Stimulated activated CD4-positive, alpha-beta T cell treated with anti-CD3 and anti-CD28 coated beads, Interleukin-1b, Interleukin-23, amount 100 ng/mL, for 48 hours (primary cell): ENCODE measurements around the gene NSUN5.
"Not testable (repeated sequence)": the region's sequence is repeated elsewhere in the genome, so short reads cannot be mapped to it uniquely, and the experiment has no call there.

Experiments
- DNase-seq: peaks from one replicate; pipeline ENCODE4 v3.0.0-alpha.2; 2020

NSUN5 gene

GRCh38 chr7:73266719-73267368 lies 41.8 kb downstream of the NSUN5 start:
- not testable (repeated sequence) for DNase-seq

DNA sequence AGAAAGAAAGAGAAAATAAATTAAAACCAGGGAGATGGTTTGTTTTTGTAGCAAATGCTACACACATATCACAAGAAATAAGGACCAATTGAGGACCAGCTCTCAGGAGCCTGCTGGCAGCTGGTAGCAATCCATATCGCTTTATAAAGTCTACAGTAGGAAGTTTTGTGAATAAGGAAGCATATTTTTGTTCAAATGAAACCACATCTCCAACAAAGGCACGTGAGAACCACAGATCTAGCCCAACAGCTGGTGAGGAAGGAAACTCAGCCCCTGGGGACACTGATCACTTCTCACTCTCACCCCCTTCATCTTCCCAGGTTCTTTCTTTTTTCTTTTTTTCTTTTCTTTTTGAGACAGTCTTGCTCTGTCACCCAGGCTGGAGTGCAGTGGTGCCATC lies 46.2 kb downstream of the NSUN5 start:
- DNase-seq: not testable (repeated sequence)
